Stomach (tissue), 4 donors: Measurements from ENCODE around the gene FAM228B.

Source experiments
- POLR2A ChIP-seq, 4 donors: fragments of 450-650 bp; IDR thresholded peaks; one replicate each; pipeline ENCODE4 v1.6.1; 2016; ENCODE audit warnings: antibody characterized with exemption in 4 of 4, control low read depth in 2 of 4, mild to moderate bottlenecking in 1 of 4, moderate library complexity in 1 of 4
- POLR2AphosphoS5 ChIP-seq, 3 donors: sonication (generic); formaldehyde crosslinking; IDR thresholded peaks; one replicate each; pipeline ENCODE4 v1.6.1; 2016; ENCODE audit warnings: antibody characterized with exemption in 3 of 3
- TF ChIP-seq, protein P1 (sequence below), 7 experiments: fragments of 450-650 bp in 4 of 7; fragments of 200-600 bp in 3 of 7; sonication (generic) in 3 of 7; IDR thresholded peaks; one replicate each; pipeline ENCODE4 v1.5.1; 2016 to 2019; ENCODE audit warnings: antibody characterized with exemption in 7 of 7, control low read depth in 2 of 7, mild to moderate bottlenecking in 1 of 7

DNA sequence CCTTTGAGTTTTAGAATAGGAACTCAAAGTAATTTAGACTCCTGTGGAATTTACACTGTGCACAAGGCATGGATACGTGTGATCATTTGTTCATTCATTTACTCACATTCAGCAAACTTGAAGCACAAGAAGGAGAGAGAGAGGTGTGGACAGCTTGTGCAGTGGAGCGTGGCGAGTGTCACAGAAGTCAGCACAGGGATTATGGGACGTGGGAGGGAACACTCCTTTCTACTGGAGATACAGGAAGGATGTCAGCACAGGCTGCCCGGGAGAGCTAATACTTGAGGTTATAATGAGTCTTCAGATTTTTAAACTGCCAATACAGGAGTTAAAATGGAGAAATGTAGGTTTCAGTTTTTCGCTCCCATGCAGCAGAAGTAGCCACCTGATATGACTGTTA lies 58.6 kb downstream of the FAM228B start:
- TF ChIP-seq, protein P1, sequence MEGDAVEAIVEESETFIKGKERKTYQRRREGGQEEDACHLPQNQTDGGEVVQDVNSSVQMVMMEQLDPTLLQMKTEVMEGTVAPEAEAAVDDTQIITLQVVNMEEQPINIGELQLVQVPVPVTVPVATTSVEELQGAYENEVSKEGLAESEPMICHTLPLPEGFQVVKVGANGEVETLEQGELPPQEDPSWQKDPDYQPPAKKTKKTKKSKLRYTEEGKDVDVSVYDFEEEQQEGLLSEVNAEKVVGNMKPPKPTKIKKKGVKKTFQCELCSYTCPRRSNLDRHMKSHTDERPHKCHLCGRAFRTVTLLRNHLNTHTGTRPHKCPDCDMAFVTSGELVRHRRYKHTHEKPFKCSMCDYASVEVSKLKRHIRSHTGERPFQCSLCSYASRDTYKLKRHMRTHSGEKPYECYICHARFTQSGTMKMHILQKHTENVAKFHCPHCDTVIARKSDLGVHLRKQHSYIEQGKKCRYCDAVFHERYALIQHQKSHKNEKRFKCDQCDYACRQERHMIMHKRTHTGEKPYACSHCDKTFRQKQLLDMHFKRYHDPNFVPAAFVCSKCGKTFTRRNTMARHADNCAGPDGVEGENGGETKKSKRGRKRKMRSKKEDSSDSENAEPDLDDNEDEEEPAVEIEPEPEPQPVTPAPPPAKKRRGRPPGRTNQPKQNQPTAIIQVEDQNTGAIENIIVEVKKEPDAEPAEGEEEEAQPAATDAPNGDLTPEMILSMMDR (IDR thresholded peaks at IDR 0.05): no peak
- TF ChIP-seq POLR2A (IDR thresholded peaks at IDR 0.05): no peak
- no peak for TF ChIP-seq POLR2AphosphoS5 (IDR thresholded peaks at IDR 0.05)
